ENCODE results near the gene ANKRD13B.

Gene ANKRD13B

GRCh38 chr17:29614349-29615047 lies 21.6 kb downstream of the ANKRD13B start:
- H3K4me3 Mint-ChIP-seq = peak overlapping the region; percentile 85
- H3K4me1 Mint-ChIP-seq = peaks cover 41% of the 10 kb centered on the region
- ATAC-seq (replicated peaks; ENCODE audit: extremely low read depth, poor library complexity, severe bottlenecking) (no peak), DNase-seq (ENCODE audit: low spot score in 2 of 2) (no peak)
- H3K36me3 Mint-ChIP-seq (ENCODE audit: insufficient read depth) = peaks cover 2% of the 10 kb centered on the region
- no peaks in the 10 kb centered on the region for H3K9me3 Mint-ChIP-seq
- peak overlapping the region; percentile 57 for H3K27ac Mint-ChIP-seq (ENCODE audit: low read depth)
- H3K27me3 Mint-ChIP-seq = no peaks in the 10 kb centered on the region

DNA sequence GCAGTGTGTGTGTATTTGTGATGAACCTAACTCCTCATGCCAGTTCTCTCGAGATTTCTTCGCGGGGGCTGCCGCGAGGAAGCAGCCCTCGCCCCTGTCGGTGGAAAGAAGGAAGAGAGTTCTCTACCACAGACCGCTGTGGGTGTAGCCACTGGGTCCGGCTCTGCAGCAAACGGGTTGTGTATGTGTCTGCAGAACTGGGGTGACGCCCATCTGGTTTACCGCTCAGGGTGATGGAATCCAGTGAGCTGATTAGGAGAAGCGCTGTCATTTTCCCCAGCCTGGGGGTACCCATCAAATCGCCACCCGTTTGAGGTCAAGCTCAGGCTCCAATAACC lies 22.1 kb downstream of the ANKRD13B start:
- Mint-ChIP-seq H3K4me1 (peaks cover 41% of the 10 kb centered on the region), H3K9me3 (no peaks in the 10 kb centered on the region), H3K27ac (ENCODE audit: low read depth) (peak overlapping the region; percentile 57), H3K36me3 (ENCODE audit: insufficient read depth) (peaks cover 2% of the 10 kb centered on the region), H3K27me3 (no peaks in the 10 kb centered on the region), H3K4me3 (peak overlapping the region; percentile 85)
- peak; percentile 58 for ATAC-seq (replicated peaks; ENCODE audit: extremely low read depth, poor library complexity, severe bottlenecking)
- peak; percentile 57 to 73 for DNase-seq (ENCODE audit: low spot score in 2 of 2)

GRCh38 chr17:29615492-29616299 lies 22.8 kb downstream of the ANKRD13B start:
- H3K9me3 Mint-ChIP-seq = no peaks in the 10 kb centered on the region
- H3K4me1 Mint-ChIP-seq = peaks cover 41% of the 10 kb centered on the region
- peaks cover 4% of the 10 kb centered on the region for H3K36me3 Mint-ChIP-seq (ENCODE audit: insufficient read depth)
- peak overlapping the region; percentile 85 for H3K4me3 Mint-ChIP-seq
- DNase-seq (ENCODE audit: low spot score in 2 of 2) (peak; percentile 69 to 77), ATAC-seq (replicated peaks; ENCODE audit: extremely low read depth, poor library complexity, severe bottlenecking) (peak; percentile 58)
- H3K27me3 Mint-ChIP-seq = no peaks in the 10 kb centered on the region
- peak overlapping the region; percentile 57 for H3K27ac Mint-ChIP-seq (ENCODE audit: low read depth)

GRCh38 chr17:29616300-29617048 lies 23.5 kb downstream of the ANKRD13B start:
- DNase-seq (ENCODE audit: low spot score in 2 of 2) = no peak
- Mint-ChIP-seq H3K36me3 (ENCODE audit: insufficient read depth) (peaks cover 4% of the 10 kb centered on the region), H3K27ac (ENCODE audit: low read depth) (peak overlapping the region; percentile 70), H3K9me3 (no peaks in the 10 kb centered on the region), H3K27me3 (no peaks in the 10 kb centered on the region), H3K4me1 (peaks cover 41% of the 10 kb centered on the region), H3K4me3 (peak overlapping the region; percentile 85)
- no peak for ATAC-seq (replicated peaks; ENCODE audit: extremely low read depth, poor library complexity, severe bottlenecking)

- peak overlapping the region; percentile 85 for H3K4me3 Mint-ChIP-seq
- H3K27ac Mint-ChIP-seq (ENCODE audit: low read depth) = peak overlapping the region; percentile 70
- ATAC-seq (replicated peaks; ENCODE audit: extremely low read depth, poor library complexity, severe bottlenecking) (peak; percentile 63), DNase-seq (ENCODE audit: low spot score in 2 of 2) (peak; percentile 87 to 90)
- peaks cover 4% of the 10 kb centered on the region for H3K36me3 Mint-ChIP-seq (ENCODE audit: insufficient read depth)
- no peaks in the 10 kb centered on the region for H3K9me3 Mint-ChIP-seq
- no peaks in the 10 kb centered on the region for H3K27me3 Mint-ChIP-seq
- peaks cover 45% of the 10 kb centered on the region for H3K4me1 Mint-ChIP-seq
Observed at GRCh38 chr17:29617125-29617480, 24.2 kb downstream of the ANKRD13B start.

DNA sequence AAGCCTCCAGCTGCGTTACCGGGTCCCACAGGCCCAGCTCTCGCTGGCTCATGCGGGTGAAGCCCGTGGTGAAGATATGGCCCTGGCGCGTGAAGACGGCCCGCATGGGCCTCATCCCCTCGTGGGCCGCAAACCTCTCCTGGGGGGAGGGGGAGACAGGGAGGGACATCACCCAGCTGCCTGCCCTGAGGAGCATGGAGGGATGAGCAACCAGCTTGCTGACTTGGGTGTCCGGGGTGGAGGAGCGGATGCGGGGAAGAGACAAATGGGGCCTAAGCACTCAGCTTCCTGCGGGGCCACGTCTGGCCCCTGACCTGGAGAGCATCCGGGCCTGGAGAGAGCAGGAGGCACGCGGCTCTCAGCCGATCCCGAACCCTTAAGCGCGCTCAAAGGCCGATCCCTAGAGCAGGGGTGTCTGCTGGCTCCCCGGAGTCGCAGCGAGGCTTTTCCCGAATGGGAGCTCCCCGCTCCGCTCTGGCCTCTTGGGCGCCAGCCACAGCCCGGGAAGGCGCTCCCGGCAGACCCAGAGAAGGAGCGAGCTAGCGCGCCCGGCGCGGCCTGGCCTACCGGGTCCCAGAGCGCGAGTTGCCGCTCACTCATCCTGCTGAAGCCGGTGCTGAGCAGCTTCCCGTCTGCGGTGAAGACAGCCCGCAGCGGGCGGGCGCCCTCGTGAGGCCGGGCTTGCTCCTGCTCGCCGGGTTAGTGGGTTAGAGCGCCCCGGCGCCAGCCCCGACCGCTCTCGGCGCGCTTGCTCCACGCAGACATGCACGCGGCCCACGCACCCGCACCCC lies 24.7 kb downstream of the ANKRD13B start:
- peaks cover 6% of the 10 kb centered on the region for H3K36me3 Mint-ChIP-seq (ENCODE audit: insufficient read depth)
- ATAC-seq (replicated peaks; ENCODE audit: extremely low read depth, poor library complexity, severe bottlenecking) (peak; percentile 58), DNase-seq (ENCODE audit: low spot score in 2 of 2) (peak; percentile 80 to 81)
- peaks cover 48% of the 10 kb centered on the region for H3K4me1 Mint-ChIP-seq
- peak overlapping the region; percentile 85 for H3K4me3 Mint-ChIP-seq
- H3K27me3 Mint-ChIP-seq = no peaks in the 10 kb centered on the region
- no peaks in the 10 kb centered on the region for H3K9me3 Mint-ChIP-seq
- H3K27ac Mint-ChIP-seq (ENCODE audit: low read depth) = peak overlapping the region; percentile 70

GRCh38 chr17:29618272-29619065 lies 25.5 kb downstream of the ANKRD13B start:
- Mint-ChIP-seq H3K4me3 (peak overlapping the region; percentile 85), H3K36me3 (ENCODE audit: insufficient read depth) (peaks cover 6% of the 10 kb centered on the region), H3K27ac (ENCODE audit: low read depth) (no peak overlapping the region), H3K9me3 (no peaks in the 10 kb centered on the region), H3K4me1 (peaks cover 56% of the 10 kb centered on the region), H3K27me3 (no peaks in the 10 kb centered on the region)
- DNase-seq (ENCODE audit: low spot score in 2 of 2) = no peak
- no peak for ATAC-seq (replicated peaks; ENCODE audit: extremely low read depth, poor library complexity, severe bottlenecking)

- peaks cover 54% of the 10 kb centered on the region for H3K4me1 Mint-ChIP-seq
- DNase-seq (ENCODE audit: low spot score in 2 of 2) (no peak), ATAC-seq (replicated peaks; ENCODE audit: extremely low read depth, poor library complexity, severe bottlenecking) (no peak)
- H3K27me3 Mint-ChIP-seq = no peaks in the 10 kb centered on the region
- H3K4me3 Mint-ChIP-seq = no peak overlapping the region
- no peaks in the 10 kb centered on the region for H3K9me3 Mint-ChIP-seq
- no peak overlapping the region for H3K27ac Mint-ChIP-seq (ENCODE audit: low read depth)
- H3K36me3 Mint-ChIP-seq (ENCODE audit: insufficient read depth) = peaks cover 6% of the 10 kb centered on the region
Observed at GRCh38 chr17:29619251-29619650, 26.3 kb downstream of the ANKRD13B start.

DNA sequence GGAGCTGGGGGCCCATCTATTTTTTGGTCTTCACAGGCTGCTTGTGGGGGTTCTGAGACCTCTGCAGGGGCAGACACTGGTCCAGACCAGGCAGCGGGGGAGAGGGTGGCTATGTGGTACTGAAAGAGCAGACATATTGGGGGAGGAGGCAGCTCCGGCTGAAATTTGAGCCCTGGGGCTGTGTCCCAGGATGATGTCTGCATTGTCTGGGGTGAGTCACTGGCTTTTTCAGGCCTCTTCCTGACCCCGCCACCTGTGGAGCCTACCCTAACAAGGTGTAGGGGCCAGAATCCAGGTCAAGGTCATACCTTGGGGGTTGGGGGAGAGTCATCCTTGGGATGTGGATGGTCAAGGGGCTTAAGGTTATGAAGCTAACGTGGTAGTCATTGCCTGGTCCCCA lies 27.3 kb downstream of the ANKRD13B start:
- Mint-ChIP-seq H3K36me3 (ENCODE audit: insufficient read depth) (peaks cover 6% of the 10 kb centered on the region), H3K9me3 (no peaks in the 10 kb centered on the region), H3K4me3 (no peak overlapping the region), H3K4me1 (peaks cover 46% of the 10 kb centered on the region), H3K27me3 (no peaks in the 10 kb centered on the region), H3K27ac (ENCODE audit: low read depth) (no peak overlapping the region)
- no peak for ATAC-seq (replicated peaks; ENCODE audit: extremely low read depth, poor library complexity, severe bottlenecking)
- no peak for DNase-seq (ENCODE audit: low spot score in 2 of 2)

DNA sequence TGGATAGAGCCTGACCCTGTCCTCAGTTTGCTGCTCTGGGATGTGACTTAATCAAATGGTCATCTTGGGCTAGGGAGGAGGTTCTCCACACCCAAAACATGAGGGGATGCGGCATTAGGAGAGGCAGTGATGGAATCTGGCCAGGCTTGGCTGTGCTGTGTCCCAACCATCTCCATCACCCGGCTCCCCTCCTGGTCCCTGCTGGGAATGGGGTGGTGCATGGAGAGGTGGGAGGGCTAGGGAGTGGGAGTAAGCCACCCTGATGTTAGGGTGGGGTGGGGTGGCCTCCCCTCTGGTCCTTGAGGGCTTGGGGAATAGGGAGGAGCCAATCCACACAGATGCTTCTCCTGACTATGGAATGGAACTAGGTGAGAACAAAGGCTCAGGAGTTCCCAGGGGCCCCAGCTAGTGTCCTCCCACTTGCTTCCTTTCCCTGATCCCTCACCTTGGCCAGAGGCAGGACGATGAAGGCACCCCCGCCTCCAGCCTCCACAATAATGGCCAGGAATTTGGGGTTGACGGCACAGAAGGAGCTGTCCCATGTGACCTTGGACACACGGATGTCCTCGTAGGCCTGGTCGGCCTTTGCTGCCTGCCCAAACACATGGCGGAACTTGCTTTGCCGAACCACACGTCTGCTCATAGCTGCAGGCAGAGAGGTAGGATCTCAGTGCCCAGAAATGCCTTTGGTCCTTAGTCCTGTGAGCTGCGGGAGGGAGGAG lies 28.0 kb downstream of the ANKRD13B start:
- Mint-ChIP-seq H3K27me3 (no peaks in the 10 kb centered on the region), H3K36me3 (ENCODE audit: insufficient read depth) (peaks cover 8% of the 10 kb centered on the region), H3K27ac (ENCODE audit: low read depth) (no peak overlapping the region), H3K4me3 (peak overlapping the region; percentile 71), H3K4me1 (peaks cover 39% of the 10 kb centered on the region), H3K9me3 (no peaks in the 10 kb centered on the region)
- no peak for ATAC-seq (replicated peaks; ENCODE audit: extremely low read depth, poor library complexity, severe bottlenecking)
- DNase-seq (ENCODE audit: low spot score in 2 of 2) = no peak

- no peak overlapping the region for H3K27ac Mint-ChIP-seq (ENCODE audit: low read depth)
- H3K4me1 Mint-ChIP-seq = peaks cover 31% of the 10 kb centered on the region
- H3K27me3 Mint-ChIP-seq = no peaks in the 10 kb centered on the region
- H3K4me3 Mint-ChIP-seq = peak overlapping the region; percentile 71
- DNase-seq (ENCODE audit: low spot score in 2 of 2) = no peak
- no peak for ATAC-seq (replicated peaks; ENCODE audit: extremely low read depth, poor library complexity, severe bottlenecking)
- peaks cover 11% of the 10 kb centered on the region for H3K36me3 Mint-ChIP-seq (ENCODE audit: insufficient read depth)
- H3K9me3 Mint-ChIP-seq = no peaks in the 10 kb centered on the region
Observed at GRCh38 chr17:29621751-29622194, 28.8 kb downstream of the ANKRD13B start.

Data from central memory CD8-positive, alpha-beta T cell (primary cell).